GM19240 (cell line): ENCODE results near the gene GINS1.

Experiments used
- DNase-seq: peaks from one replicate; pipeline ENCODE4 v3.0.0; 2011; ENCODE audit warnings: low spot score; ENCODE audit not compliant: insufficient read length

Gene GINS1

DNA sequence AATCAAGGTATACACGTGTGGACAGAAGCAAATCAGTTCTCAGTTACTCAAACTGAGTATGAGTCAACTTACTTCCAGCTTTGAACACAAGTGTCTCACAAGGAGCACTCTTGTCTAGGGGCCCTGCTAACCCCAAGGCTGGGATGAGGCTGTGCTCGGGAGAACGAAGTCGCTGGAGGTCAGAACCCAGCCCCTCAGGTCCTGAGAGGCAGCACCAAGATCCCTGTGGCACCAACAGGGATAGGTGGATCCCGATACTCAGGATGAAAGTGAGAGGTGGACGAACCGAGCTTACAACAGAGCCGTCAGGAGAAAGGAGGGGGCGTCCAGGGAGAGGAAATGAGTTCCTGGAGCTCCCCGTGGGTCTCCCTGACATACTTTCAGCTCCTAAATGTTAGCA is 85.7 kb downstream of the GINS1 start:
- DNase-seq = no peak

DNA sequence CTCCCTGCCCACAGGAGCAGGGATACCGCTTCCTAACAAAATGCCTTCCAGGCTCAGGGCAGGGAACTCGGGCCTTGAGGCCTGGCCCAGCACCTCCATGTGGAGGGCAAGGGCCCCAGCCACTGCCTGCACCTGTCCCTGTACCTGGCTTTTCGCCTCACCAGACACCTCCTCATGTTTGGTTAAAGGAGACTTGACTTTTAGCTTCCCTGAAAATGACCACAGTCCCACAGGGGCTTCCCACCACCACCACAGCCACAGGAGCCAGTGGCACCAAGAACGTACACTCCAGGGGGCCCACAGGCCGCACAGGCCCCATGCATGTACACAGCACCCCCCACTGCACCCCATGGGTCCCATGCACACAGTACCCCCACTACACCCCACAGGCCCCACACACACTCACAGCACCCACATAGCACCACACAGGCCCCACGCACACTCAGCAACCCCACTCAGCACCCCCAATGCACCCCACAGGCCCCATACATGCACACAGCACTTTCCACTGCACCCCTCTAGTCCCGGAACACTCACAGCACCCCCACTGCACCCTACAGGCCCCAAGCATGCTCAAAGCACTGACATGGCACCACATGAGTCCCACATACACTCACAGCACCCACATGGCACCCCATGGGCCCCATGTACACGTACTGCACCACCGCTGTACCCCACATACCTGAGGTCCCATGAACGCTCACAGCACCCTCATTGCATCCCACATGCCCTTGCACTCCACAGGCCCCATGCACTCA is 86.5 kb downstream of the GINS1 start:
- DNase-seq = no peak

DNA sequence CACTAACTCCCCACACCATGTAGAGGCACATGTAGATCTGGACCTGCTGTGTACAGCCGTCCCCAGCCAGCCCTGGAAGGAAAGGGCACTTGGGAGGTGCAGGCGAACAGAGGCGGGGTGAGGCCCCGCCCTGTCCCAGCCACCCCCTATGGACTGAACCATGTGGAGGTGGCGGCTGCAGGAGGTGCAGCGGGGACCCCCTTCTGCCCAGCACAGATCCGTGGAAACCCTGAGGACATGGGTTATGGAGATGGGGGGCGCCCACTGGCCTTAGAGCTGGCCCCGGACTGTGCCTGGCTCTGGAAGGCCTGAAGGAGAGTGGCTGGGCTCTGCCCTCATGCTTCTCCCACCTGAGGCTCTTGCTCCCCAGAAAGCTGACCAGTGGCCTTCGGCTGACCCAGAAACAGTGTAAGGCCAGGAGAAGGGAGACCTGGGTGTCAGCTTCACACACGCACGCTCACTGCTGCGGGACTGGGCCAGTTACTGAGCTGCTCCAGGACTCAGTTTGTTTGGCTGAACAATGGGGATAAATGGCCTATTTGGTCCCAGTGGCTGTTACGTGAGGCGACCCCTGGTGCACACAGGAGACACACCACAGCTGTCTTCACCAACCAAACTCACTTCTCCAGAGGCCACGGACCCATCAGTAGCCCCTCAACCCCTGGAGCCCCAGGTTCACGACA is 87.2 kb downstream of the GINS1 start:
- no peak for DNase-seq

DNA sequence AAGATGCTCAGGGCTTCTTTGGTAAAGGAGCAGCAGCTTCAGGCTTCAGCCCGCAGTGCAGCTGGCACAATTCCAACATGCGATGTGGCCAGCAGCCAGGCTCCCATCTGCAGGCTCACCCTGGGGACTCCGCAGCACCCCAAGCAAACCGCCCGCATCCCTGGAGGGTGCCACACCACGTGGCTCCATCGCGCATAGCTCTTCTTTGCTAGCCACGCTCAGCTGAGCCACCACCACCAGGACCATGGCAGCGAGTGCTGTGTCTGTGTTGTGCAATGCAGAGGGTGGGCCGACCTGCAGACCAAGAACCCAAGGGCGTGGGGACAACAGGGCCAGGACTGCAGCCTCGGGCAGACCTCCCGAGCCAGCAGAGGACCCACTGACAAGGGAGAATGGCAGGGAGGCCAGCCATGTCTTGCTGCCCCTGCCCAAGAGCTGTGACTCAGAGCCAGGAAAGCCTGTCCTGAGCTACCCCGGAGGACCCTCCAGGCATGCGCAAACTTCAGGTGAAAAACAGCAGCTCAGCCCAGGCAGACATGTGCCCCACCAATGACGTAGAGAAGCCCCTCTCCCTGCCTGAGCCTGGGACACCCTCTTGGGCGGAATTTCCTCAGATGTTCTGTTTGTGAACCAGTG is 87.8 kb downstream of the GINS1 start:
- DNase-seq = no peak

DNA sequence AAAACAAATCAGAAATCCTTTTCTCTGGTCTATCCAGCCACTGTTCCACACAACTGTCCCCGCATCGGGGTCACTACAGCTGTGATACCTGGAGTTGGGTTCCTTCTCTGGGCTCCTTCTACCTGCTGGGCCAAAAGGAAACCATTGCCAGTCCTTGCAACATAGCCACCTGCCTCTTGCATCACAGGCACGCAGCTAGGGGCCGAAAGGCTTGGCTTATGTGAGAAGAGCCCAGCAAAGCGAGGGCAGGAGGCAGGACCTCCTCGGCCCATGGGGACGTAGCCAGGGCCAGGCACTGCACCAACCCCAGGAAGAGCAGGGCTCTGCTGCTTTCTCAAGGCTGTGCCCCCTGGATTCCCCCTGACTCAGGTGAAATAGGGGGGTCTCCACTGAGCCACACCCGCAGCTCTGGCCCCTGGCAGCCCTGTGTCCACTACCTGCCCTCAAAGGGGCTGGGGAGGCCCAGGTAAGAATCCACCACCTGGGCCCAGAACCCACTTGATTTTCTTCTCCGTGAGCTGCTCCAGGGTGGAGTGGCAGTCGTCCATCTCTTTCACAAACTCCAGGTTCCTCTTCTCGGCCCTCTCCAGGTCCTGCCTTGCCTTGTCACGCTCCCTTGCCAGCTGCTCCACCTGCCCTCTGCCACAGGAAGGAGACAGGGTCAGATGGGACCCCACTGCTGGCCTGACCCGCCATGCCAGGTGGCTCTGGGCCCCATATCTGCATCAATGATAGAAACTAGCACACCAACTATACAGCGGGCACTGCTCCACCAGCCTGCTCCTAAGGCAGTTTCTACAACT is 88.9 kb downstream of the GINS1 start:
- no peak for DNase-seq

DNA sequence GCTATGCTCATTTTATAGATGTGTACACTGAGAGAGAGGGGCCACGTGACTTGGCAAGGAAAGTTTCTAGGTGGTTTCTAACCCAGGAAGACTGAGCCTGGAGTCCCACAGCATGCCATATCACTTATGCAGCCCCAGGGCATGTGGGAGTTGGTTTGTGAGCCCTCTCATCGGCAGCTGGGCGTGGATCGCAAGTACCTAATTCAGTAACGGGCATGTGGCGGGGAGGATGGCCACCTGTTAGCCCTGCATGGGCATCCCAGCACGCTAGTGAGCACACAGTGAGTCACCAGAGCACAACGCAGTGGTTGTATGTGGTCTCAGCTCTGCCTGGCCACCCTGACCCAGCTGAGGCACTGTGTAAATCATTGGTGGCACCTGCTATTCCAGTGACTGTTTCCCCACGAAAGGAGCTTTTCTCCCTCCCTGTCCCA is 89.5 kb downstream of the GINS1 start:
- DNase-seq = no peak

DNA sequence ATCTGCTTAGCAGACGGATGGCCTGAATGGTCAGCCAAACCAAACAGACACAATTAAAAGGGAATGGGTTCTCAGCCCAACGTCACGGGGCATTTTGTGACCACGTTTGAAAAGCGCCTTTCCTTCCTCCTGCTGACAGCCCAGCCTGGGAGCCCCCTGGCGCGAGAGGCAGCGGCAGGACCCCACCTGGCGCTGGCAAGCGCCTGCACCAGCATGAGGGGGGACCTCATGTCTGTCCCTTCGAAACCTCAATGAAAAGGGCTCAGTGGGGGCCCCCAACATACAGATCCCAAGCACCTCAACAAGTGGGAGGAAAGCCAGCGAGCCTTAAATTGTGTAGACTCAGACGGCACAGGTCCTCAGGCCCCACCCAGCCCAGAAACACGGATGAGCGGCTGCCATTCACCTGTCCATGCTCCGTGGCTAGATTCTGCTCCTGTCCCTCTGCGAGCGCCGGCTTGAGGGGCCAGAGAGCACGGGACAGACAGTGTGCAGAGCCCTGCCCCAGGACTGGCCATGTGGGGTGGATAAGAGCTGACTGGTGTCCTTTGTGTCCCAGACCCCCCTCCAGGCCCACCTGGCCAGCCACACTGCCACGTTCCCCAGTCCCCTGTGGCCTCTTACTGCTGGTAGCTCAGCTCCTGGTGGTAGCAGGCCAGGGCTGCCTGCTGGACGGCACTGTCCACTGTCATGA is 90.3 kb downstream of the GINS1 start:
- DNase-seq = no peak
